ENCODE results near the gene MGAM2. TPM values are rescaled to one million over a fixed set of nuclear protein-coding genes. Genes with fewer than 3 reads are reported as not detected.
"Not testable (repeated sequence)": the region's sequence is repeated elsewhere in the genome, so short reads cannot be mapped to it uniquely, and the experiment has no call there.

The MGAM2 gene
- total RNA-seq, 1 donor from 2014 or later, result not detected

DNA sequence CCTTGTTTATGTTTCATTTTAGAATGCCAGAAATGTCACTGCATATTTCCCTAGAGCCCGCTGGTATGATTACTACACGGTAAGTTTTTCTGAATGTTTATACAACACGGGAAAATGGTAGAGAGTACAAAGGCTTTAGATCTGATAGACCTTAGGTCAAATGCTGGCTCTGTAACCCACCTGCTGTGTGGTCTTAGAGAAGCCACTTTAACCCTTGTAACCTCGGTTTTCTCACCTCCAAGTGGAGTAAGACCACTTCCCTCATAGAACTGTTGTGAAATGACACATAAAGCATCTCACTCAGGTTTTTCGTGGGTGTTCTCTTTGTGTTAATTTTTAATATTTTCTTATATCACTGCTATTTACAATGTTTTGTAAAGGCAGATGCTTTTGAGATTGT lies 13.9 kb upstream of the MGAM2 start:
- H3K4me3 ChIP-seq, result no peak overlapping the region
- H3K27ac ChIP-seq, result no peak overlapping the region
- H3K4me1 ChIP-seq, result no peaks in the 10 kb centered on the region
- no peak for DNase-seq (ENCODE audit: low spot score in 2 of 2)
- no peaks in the 10 kb centered on the region for H3K9me3 ChIP-seq
- H3K36me3 ChIP-seq, result no peaks in the 10 kb centered on the region
- TF ChIP-seq, protein P1, sequence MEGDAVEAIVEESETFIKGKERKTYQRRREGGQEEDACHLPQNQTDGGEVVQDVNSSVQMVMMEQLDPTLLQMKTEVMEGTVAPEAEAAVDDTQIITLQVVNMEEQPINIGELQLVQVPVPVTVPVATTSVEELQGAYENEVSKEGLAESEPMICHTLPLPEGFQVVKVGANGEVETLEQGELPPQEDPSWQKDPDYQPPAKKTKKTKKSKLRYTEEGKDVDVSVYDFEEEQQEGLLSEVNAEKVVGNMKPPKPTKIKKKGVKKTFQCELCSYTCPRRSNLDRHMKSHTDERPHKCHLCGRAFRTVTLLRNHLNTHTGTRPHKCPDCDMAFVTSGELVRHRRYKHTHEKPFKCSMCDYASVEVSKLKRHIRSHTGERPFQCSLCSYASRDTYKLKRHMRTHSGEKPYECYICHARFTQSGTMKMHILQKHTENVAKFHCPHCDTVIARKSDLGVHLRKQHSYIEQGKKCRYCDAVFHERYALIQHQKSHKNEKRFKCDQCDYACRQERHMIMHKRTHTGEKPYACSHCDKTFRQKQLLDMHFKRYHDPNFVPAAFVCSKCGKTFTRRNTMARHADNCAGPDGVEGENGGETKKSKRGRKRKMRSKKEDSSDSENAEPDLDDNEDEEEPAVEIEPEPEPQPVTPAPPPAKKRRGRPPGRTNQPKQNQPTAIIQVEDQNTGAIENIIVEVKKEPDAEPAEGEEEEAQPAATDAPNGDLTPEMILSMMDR (IDR thresholded peaks at IDR 0.05), result no peak
- intact Hi-C loops (cut with DNase I), result loop anchor here (10.0 kb wide), 1 partner anchor 123 kb away; the partner anchor contains the start of gene TAS2R38
- H3K27me3 ChIP-seq, result no peaks in the 10 kb centered on the region

DNA sequence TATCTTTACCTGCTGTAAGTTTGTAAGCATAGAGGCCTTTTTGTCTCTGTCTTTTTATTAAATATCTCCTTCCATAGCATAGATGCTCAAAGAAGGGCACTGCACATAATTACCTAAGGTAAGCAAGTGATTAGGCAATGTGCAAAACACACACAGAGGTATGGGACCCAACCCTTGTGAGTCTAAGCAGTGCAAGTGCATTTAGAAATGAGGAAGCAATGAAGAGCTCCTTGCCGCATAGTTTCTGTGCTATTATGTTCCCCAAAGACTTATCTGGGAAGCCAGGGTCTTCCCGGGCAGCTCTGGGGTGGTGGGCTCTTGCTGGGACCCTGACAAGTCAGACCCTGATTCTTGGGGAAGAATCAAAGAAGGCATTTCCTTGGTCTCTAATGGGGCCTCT lies 13.5 kb upstream of the MGAM2 start:
- DNase-seq (ENCODE audit: low spot score in 2 of 2), result no peak
- TF ChIP-seq, protein P1 (IDR thresholded peaks at IDR 0.05), result no peak
- Histone ChIP-seq H3K27ac (no peak overlapping the region), H3K9me3 (no peaks in the 10 kb centered on the region), H3K4me3 (no peak overlapping the region), H3K4me1 (no peaks in the 10 kb centered on the region), H3K36me3 (no peaks in the 10 kb centered on the region), H3K27me3 (no peaks in the 10 kb centered on the region)
- intact Hi-C loops (cut with DNase I), result loop anchor here (10.0 kb wide), 1 partner anchor 123 kb away; the partner anchor contains the start of gene TAS2R38

DNA sequence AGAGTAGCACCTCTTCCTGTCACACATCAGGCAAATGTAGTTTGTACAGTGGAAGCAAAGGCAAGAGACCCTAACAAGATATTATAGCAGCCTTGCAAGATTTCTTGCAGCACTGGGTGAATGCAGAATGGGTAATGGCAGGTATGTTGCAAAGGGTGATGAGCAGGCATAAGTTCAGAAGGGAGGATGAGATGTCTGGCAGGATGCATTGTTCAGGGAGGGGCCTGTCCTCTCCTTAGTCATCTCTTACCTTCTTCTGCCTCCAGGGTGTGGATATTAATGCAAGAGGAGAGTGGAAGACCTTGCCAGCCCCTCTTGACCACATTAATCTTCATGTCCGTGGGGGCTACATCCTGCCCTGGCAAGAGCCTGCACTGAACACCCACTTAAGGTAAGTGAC lies 12.2 kb upstream of the MGAM2 start:
- H3K4me3 ChIP-seq; H3K27me3 ChIP-seq; DNase-seq (ENCODE audit: low spot score in 2 of 2); H3K27ac ChIP-seq; H3K9me3 ChIP-seq; H3K36me3 ChIP-seq; H3K4me1 ChIP-seq: not testable (repeated sequence)
- intact Hi-C loops (cut with DNase I), result loop anchor here (10.0 kb wide), 1 partner anchor 125 kb away; the partner anchor contains the start of gene TAS2R38

DNA sequence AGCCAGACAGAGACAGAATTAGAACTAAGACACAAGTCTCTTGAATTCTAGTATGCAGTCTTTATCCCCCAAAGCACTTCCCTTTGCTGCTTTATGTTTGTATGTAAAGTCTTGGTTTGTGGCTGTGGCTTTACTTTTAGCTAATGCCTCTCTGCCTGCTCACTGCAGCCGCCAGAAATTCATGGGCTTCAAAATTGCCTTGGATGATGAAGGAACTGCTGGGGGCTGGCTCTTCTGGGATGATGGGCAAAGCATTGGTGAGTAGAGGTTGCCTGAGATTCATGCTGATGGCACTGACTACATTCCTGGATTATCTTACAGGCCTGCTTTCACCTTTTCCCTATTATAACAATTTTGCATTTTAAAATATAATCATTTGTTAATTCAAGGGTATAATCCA lies 10.9 kb upstream of the MGAM2 start:
- no peaks in the 10 kb centered on the region for H3K27me3 ChIP-seq
- H3K4me1 ChIP-seq, result no peaks in the 10 kb centered on the region
- DNase-seq (ENCODE audit: low spot score in 2 of 2), result no peak
- no peaks in the 10 kb centered on the region for H3K36me3 ChIP-seq
- TF ChIP-seq, protein P1 (IDR thresholded peaks at IDR 0.05), result no peak
- H3K27ac ChIP-seq, result no peak overlapping the region
- no peak overlapping the region for H3K4me3 ChIP-seq
- intact Hi-C loops (cut with DNase I), result no loop called here
- H3K9me3 ChIP-seq, result no peaks in the 10 kb centered on the region

DNA sequence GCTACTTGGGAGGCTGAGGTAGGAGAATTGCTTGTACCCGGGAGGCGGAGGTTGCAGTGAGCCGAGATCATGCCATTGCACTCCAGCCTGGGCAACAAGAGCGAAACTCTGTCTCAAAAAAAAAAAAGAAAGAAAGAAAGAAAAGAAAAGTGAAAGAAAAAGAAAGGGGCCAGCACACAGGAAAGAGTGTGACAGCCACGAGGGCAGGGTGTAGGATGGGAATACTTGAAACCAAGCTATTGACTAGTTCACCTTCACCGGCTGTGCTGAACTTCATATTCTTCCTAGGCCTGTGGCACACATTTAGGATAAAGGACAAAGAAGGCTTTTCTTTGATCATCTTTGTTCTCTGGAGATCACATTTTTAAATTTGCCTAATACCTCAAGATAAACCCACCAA lies 9.7 kb upstream of the MGAM2 start:
- H3K27me3 ChIP-seq; intact Hi-C loops (cut with DNase I); H3K27ac ChIP-seq; H3K36me3 ChIP-seq; H3K4me1 ChIP-seq; H3K9me3 ChIP-seq; H3K4me3 ChIP-seq; DNase-seq (ENCODE audit: low spot score in 2 of 2): not testable (repeated sequence)

DNA sequence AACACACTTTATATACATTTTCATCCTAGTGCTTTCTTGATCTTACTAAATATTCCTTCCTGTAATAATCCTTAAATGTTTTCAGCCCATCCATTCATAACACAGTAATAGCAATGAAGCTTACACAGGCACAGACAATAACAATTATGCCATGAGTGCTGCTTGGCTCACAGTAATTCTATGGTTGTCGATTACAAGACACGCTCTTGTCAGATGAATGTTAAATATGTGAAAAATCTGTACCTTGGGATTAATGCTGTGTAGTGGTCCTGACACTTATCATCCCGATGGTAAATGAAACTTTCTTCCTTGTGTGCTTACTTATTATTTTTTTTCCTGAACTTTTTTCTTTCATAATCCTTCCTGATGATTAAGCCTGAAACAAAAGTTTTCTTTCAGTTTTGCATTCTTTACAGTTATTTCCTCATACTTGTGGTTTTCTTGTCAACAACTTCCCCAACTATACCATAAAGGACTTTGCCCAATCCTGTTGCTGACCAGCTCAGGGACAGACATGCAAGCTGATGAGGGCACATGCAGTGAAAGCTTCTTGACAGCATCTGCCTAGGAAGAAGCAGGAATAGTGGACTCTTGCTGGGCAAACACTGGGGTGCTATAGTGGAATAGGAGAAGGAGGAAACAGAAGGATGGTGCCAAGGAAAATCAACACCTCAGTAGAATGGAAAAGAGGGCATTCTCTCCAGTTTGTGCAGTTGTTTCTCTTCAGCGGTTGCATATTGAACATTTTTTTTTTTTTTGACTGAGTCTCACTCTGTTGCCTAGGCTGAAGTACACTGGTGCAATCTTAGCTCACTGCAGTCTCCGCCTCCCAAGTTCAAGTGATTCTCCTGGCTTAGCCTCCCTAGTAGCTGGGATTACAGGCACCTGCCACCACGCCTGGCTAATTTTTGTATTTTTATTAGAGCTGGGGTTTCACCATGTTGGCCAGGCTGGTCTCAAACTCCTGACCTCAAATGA lies 6.7 kb upstream of the MGAM2 start:
- no peaks in the 10 kb centered on the region for H3K27me3 ChIP-seq
- H3K27ac ChIP-seq, result no peak overlapping the region
- intact Hi-C loops (cut with DNase I), result no loop called here
- no peak for DNase-seq (ENCODE audit: low spot score in 2 of 2)
- no peak overlapping the region for H3K4me3 ChIP-seq
- TF ChIP-seq, protein P1 (IDR thresholded peaks at IDR 0.05), result no peak
- no peaks in the 10 kb centered on the region for H3K4me1 ChIP-seq
- no peaks in the 10 kb centered on the region for H3K36me3 ChIP-seq
- H3K9me3 ChIP-seq, result no peaks in the 10 kb centered on the region
